Left colon (tissue), 2 donors: Measurements from ENCODE around the gene PSMF1. TPM values are rescaled to one million over a fixed set of nuclear protein-coding genes. Genes with fewer than 3 reads are reported as not detected.
"Not testable (repeated sequence)": the region's sequence is repeated elsewhere in the genome, so short reads cannot be mapped to it uniquely, and the experiment has no call there.

ENCODE experiments used
- ATAC-seq: fragments of 200-7000 bp; cut with Tn5 transposase; one replicate; pipeline ENCODE4 v1.9.1; 2020; ENCODE audit warnings: mild to moderate bottlenecking, moderate library complexity
- DNase-seq, 2 donors: peaks; one replicate each; pipeline ENCODE4 v3.0.0-alpha.2; 2020
- intact Hi-C, 2 donors: fragments of 100-400 bp; cut with DNase I in 1 of 2; cut with micrococcal nuclease in 1 of 2; formaldehyde crosslinking; loops; one replicate each; pipeline versions ENCODE4 v1.11.2 to v1.14.0; 2022; cut with DNase I, micrococcal nuclease
- total RNA-seq, 2 donors: library from RNA; stranded (reverse); fragmentation: NEBNext Ultra II Directional; extraction: Animal tissue kit (Norgen Biotek cat#: 25700); gene quantifications; one replicate each; pipeline ENCODE4 v1.2.1, GENCODE V29; 2021
- donor health status: DM: no; HTN: no; CAD: no.
- donor health status: DM: yes; HTN: yes; CAD: no.

Gene PSMF1
- total RNA-seq, 2 donors from 2014 or later, result 119 to 133 TPM

DNA sequence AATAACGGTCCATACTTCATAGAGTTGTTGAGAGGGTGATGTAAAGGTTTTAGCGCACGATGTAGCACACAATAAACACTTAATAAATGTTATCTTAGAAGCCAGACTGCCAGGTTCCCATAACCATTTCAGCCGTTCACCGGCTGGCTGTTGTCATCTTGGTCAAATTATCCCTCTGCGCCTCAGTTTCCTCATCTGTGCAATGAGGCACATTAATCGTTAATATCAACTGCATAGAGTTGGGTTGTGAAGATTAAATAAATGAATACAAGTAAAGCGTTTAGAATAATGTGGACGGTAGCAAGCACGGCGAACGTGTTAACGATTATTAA lies 432 bp upstream of the PSMF1 start:
- DNase-seq (no peak), ATAC-seq (no peak)
- intact Hi-C loops, result no loop called here

DNA sequence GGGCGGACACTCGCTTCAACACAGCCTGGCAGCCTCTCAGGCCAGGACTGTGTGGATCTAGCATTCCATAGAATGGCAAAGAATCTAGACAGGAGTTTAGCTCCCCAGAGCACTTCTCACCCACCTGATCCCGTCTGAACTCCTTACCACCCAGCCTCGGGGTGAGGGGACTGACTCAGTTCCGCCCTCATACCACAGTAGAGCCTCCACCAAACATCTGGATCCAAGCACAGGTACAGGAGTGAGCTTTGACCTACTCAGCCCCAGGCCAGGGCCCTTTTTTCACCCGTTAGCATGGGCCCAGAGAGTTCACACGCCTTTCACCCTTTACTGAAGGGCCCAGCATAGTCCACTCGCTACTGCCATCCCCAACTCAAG lies 715 bp downstream of the PSMF1 start:
- intact Hi-C loops, result no loop called here
- ATAC-seq, result peak; percentile 10
- no peak for DNase-seq

DNA sequence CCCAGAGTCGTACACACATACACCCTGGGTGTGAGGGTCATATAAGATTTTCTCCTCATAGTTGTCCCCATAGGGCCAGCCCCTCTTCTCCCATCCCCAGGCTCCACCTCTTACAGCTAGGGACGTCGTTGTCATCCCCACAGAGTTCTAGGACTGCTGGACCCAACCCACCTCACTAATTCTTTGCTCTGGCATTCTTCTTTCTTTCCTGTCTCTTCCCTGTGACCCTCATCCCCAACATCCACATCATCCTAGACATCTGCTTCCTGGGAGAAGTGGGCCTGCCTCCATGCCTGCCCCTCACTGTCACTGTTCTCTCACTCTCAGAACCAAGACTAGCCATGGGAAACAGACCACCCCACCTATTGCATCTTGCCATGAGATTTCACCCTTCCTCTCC lies 1.1 kb downstream of the PSMF1 start:
- DNase-seq (no peak), ATAC-seq (no peak)
- intact Hi-C loops, result no loop called here

DNA sequence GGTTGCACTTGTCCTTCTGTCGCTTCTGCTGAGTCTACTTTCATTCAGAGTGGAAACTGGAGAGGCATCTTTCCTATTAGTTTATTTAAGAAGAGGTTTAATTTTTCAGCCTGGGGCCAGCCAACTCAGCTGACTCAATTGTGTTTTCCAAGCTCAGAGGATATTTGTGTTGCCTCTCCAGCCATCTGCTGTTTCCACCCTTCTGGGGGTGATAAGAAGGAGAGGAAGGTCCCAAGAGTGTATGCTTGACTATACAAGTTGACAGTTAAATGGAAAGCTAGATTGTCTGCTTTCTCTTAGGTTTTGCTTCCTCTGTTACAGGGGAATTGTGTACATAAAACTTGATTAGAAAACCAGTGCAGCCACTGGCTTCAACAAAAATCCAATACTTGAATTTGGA lies 3.0 kb downstream of the PSMF1 start:
- no peak for DNase-seq
- intact Hi-C loops, result no loop called here
- ATAC-seq, result no peak

DNA sequence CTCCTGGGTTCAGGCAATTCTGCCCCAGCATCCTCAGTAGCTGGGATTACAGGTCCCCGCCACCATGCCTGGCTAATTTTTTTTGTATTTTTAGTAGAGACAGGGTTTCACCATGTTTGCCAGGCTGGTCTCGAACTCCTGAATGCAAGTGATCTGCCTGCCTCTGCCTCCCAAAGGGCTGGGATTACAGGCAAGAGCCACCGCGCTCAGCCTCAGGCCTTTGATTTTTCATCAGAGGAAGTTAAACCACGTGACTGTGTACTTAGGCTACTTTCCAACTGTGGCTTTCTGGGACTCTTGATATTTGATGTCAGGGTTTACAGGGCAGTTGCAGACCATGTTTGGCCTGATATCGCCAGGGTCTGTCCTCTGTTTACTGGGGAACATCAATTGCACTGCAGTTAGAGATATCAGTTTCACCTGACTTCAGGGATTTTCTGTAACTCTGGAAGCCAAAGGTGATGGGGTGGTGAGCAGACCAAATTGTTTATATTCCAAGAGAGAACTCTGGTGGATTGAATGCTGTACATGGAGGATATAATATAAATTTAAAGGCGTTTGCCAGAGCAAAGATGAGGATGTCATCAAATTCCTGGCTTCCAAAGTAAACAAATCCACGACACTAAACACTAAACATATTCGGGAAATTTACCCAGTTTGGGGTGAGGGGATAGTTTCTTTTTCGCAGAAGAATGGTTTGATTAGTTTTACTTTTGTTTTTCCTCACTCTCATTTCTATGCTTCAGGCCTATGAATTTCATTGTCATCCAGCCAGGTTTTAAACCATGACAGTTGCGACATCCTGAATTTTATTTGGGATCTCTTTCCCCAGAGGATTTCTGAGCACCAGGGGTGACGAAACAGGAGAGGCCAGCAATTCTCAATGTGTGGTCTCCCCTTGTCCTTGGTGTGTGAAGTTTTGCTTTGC lies 4.2 kb downstream of the PSMF1 start:
- intact Hi-C loops, result no loop called here
- DNase-seq (peak; percentile 49 to 52), ATAC-seq (peak; percentile 36)

DNA sequence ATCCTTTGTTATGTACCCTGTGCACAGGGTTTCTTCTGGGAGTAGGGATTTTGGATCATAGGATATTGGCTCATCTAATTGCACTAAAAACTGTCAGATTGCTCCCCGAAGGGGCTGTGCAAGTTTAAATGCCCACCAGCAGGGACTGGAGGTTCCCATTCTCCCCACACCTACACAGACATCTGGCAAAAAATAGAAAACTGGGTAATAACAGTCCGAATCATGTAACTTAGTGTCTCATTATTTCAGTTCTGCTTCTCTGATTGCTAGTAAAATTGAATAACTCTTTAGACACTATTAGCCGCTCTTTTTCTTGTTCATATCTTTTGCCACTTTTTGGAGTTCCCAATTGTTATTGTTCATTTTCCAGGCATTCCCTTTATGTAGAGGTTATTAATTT lies 5.3 kb downstream of the PSMF1 start:
- intact Hi-C loops, result no loop called here
- ATAC-seq (no peak), DNase-seq (no peak)

DNA sequence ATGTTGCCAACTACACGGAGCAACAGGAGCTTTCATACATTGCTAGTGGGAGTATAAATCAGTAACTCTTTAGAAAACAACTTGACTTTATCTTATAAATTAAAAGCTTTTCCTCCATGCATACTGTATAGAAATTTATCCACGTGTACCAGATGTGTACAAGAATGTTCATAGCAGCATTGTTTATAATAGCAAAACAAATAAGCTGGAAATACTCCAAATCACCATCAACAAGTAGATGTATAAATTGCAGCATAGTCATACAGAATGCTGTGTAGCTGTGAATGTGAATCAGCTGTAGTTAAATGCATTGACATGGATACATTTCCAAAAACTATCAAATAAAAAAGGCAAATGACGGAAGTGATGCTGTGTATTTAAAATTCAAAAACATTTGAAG lies 6.0 kb downstream of the PSMF1 start:
- no peak for DNase-seq
- intact Hi-C loops, result no loop called here
- ATAC-seq, result no peak

DNA sequence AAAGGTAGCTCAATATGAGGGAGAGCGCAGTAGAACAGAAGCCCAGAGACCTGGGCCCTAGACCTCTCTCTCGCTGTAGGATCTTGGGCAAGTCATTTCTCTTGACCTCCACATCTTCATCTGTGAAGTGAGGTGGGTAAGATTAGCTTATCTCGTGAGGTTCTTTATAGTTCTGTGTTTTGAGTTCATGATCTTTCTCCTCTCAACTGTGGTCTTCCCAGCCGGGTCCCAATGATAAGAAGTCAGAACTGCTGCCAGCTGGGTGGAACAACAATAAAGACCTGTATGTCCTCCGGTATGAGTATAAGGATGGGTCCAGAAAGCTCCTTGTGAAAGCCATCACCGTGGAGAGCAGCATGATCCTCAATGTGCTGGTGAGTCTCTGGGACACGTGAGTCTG lies 6.9 kb downstream of the PSMF1 start:
- no peak for DNase-seq
- ATAC-seq, result no peak
- intact Hi-C loops, result no loop called here

DNA sequence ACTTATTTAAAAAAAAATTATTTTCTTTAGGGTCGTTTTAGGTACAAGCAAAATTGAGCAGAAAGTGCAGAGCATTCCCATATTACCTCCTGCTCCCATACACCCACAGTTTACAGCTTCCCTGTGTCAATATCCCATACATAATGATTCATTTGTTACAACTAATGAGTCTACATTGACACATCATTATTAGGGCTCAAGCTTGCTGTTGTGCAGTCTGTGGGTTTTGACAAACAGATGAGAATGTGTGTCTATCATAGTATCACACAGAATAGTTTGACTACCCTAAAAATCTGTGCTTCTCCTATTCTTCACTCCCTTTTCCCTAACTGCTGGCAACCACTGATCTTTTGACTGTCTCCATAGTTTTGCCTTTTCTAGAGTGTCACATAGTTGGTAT lies 9.4 kb downstream of the PSMF1 start:
- intact Hi-C loops, result no loop called here
- no peak for ATAC-seq
- DNase-seq, result no peak

DNA sequence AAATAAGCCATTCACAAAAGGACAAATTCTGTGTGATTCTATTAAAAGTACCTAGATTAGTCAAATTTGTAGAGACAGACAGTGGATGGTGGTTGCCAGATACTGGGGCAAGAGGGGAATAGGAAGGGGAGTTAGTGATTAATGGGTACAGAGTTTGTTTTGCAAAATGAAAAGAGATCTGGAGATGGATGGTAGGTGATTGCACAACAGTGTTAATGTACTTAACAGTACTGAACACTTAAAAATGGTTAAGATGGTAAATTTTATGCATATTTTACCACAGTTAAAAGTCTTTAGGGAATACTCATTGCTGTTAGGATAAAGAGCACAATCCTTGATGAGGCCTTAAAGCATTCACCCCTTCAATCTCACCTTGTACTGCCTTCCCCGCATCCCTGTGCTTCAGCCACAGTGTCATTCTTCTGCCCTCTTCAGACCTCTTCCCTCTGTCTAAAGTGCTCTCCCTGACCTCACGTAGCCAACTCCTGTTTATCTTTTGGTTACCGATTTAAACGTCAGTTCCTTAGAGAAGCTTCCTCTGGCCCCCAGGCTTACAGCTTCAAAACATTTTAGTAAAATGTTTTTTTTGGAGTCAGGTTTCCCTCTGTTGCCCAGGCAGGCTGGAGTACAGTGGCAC lies 11.8 kb downstream of the PSMF1 start:
- DNase-seq, result no peak
- ATAC-seq, result no peak
- intact Hi-C loops, result no loop called here

DNA sequence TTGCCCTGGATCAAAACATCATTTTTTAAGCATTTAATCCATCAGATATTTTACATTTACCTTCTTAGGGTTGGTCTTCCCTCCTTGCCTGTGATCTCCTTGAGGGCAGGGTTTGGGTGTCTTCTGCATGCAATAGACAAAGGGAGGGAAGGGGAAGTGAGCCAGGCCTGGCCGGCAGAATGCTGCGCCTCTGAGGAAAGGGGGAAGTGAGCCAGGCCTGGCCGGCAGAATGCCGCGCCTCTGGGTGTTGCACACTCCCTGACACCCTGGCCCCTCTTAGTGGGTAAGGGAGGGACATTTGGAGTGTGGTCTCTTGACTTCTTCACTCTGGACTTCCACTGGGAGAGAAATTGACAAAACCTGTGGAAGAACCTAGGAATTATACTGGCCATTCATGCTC lies 12.4 kb downstream of the PSMF1 start:
- peak; percentile 22 to 32 for DNase-seq
- intact Hi-C loops, result no loop called here
- peak; percentile 51 for ATAC-seq

DNA sequence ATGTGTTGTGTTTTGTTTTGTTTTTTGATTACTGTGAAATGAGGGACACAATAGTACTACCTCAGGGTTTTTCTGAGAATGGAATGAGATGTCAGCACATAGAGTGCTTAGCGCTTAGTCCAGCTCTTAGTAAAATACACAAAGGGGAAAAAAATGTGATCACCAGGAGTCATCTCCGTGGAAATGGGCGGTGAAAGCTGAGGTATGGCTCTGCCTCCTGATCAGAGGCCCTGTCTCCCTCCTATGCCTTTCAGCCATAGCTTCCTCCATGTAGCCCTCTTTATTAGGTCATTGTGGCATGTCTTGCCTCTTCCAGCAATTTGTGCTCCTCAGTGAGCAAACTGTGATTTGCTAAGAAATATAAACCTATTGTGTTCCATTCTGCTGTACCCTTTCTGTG lies 13.0 kb downstream of the PSMF1 start:
- DNase-seq, result no peak
- intact Hi-C loops, result no loop called here
- ATAC-seq, result no peak

DNA sequence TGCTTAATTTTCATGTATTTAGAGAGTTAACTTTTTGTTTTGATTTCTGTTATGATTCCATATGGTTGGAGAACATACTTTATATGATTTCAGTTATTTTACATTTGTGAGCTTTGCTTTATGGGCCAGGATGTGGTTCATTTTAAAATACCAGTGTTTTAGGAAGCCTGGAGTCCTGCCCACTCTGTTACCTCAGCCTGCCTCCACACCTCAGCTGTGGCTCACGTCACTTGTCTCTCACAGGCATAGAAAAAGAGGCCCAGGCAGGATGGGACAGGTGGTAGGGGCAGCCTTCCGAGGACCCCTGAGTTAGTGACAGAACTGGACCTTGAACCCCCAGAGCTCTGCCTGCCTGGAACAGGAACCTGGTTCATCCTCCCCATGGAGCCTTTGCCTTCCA lies 16.0 kb downstream of the PSMF1 start:
- intact Hi-C loops, result no loop called here
- DNase-seq, result no peak
- ATAC-seq, result no peak

DNA sequence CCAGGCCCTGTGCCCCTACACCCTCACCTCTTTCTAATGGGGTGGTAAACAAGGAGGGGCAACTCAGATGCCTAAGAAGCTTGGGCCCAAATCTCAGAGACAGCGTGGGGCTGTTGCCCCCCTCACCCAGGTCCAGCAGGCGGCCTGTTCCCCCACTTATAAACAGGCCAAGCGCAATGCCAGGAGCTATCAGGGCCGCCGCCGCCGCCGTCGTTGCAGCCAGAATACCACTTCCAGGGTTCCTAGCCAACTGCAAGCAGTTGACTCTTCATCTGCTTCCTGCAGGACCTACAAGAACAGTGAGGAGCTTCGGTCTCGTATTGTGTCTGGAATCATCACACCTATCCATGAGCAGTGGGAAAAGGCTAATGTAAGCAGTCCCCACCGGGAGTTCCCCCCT lies 16.4 kb downstream of the PSMF1 start:
- ATAC-seq, result no peak
- intact Hi-C loops, result no loop called here
- no peak for DNase-seq

DNA sequence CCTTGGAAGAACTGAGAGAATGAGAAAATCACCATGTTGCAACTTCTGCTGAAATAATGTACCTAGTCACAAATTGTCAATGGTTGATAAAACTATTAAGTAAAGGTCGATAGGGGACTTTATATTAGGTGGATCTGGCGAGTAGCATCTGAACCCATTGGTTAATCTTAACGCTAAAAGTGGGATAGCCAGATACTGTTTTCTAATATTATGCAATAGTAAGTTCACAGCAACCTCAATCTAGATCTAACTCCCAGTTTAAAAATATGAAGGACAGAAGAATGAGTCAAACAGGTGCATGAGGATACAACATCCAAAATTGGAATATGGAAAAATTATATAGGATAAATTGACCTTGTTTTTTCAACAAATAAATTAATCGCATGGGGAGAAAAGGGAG lies 18.8 kb downstream of the PSMF1 start:
- ATAC-seq (no peak), DNase-seq (no peak)
- intact Hi-C loops, result no loop called here

DNA sequence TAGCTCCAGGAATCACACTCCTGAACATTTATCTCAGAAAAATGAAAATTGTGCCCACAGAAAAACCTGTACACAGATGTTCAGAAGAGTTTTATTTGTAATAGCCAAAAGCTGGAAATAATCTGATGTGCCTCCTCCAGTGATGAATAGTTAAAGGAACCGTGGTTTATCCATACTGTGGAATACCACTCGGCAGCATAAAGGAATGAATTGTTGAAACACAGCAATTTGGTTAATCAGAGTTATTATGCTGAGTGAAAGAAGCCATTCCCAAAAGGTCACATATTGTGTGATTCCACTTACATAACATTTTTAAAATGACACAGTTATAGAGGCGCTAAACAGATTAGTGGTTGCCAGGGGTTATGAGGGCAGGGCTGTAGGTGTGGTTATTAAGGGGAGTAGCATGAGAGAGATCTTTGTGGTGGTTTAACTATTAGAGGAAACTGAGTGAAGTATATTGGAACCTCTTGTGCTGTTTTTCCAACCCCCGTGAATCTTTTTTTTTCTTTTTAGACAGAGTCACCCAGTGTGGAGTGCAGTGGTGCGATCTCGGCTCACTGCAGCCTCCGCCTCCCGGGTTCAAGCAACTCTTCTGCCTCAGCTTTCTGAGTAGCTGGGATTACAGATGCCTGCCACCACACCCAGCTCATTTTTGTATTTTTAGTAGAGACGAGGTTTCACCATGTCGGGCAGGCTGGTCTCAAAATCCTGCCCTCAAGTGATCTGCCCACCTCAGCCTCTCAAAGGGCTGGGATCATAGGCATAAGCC lies 26.2 kb downstream of the PSMF1 start:
- ATAC-seq, result no peak
- DNase-seq, result no peak

DNA sequence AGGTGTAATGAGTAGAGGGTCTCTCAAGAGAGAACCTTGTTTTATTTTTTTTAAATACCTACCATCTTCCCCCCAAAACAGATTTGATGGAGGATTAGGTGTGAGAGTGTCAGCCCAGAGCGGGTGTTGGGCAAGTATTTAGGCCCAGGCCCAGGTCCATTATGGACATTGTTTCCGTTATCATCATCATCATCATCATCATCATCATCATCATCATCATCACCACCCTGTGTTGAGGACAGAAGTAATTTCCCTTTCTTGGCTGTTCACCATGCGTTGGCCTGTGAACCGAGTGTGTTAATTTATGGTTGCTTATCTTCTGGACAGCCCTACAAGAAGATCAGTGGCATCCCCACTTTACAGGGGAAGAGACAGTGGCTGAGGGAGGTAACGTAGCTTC lies 28.6 kb downstream of the PSMF1 start:
- no peak for ATAC-seq
- intact Hi-C loops, result no loop called here
- no peak for DNase-seq

More for the DNA sequence above, 26.2 kb downstream of the PSMF1 start:
- intact Hi-C loops, result no loop called here

DNA sequence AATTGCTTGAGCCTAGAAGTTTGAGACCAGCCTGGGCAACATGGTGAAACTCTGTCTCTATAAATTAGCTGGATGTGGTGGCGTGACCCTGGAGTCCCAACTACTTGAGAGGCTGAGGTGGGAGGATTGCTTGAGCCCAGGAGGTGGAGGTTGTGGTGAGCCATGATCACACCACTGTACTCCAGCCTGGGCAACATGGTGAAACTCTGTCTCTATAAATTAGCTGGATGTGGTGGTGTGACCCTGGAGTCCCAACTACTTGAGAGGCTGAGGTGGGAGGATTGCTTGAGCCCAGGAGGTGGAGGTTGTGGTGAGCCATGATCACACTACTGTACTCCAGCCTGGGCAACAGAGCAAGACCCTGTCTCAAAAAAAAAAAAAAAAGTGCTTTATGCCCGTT lies 31.4 kb downstream of the PSMF1 start:
- intact Hi-C loops, DNase-seq: not testable (repeated sequence)
- peak; percentile 19 for ATAC-seq

DNA sequence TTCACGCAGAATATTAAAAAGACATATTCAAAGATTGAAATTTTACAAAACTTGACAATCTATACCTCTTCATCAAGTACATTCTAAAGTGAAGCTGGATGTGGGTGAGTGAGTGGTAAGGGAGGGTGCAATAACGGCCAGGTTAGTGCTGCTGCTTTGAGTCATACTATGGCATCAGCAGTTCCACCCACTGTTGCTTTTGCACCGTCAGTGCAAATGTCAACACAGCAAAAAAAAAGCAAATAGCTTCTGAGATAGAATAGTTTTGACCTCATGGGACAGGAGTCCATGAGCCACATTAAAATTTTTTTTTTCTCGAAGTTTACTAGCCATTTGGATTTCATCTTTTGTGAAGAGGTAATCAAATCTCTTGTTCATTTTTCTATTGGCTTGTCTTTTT lies 31.8 kb downstream of the PSMF1 start:
- DNase-seq (no peak), ATAC-seq (peak; percentile 91)
- intact Hi-C loops, result no loop called here

DNA sequence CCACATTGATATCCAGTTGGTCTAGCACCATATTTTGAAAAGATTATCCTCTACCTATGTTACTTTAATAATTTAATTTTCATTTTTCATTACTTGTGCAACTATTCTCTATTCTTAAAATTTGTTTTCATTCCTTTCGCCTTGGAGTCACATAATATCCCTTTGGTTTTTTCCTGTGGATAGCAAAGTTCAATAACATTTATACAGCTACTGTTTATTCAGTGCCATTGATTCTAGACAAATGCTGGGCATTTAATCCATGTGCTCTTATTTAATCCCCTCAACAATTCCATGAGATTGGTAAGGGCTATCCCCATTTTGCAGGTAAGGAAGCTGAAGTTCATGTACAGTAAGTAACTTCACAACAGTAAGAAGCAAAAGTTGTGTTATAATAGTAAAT lies 32.6 kb downstream of the PSMF1 start:
- no peak for DNase-seq
- intact Hi-C loops, result no loop called here
- no peak for ATAC-seq
